Aorta (tissue), 5 donors: Measurements from ENCODE around the gene ZC3H8. TPM values are rescaled to one million over a fixed set of nuclear protein-coding genes. Genes with fewer than 3 reads are reported as not detected.

ENCODE experiments used
- ATAC-seq: fragments of 200-7000 bp; cut with Tn5 transposase; one replicate; pipeline ENCODE4 v1.9.1; 2022; ENCODE audit warnings: moderate library complexity; ENCODE audit not compliant: low FRiP score
- DNase-seq, 2 donors: peaks; one replicate each; pipeline ENCODE4 v3.0.0-alpha.2; 2020
- H3K27ac ChIP-seq, 2 donors: one replicate each; pipeline ENCODE4 v1.5.1; 2013; ENCODE audit warnings: low read length in 2 of 2, mild to moderate bottlenecking in 2 of 2, moderate library complexity in 2 of 2, control low read depth in 1 of 2, inconsistent platforms in 1 of 2, low read depth in 1 of 2
- H3K27me3 ChIP-seq, 2 donors: one replicate each; pipeline ENCODE4 v1.6.1; 2013; ENCODE audit warnings: control low read depth in 1 of 2, low read length in 1 of 2, mild to moderate bottlenecking in 1 of 2, moderate library complexity in 1 of 2; ENCODE audit not compliant: insufficient read depth in 2 of 2, control insufficient read depth in 1 of 2
- H3K36me3 ChIP-seq, 2 donors: one replicate each; pipeline ENCODE4 v1.6.1; 2013; ENCODE audit warnings: control low read depth in 1 of 2, low read length in 1 of 2, mild to moderate bottlenecking in 1 of 2; ENCODE audit not compliant: insufficient read depth in 2 of 2, control insufficient read depth in 1 of 2
- H3K4me1 ChIP-seq, 2 donors: one replicate each; pipeline ENCODE4 v1.6.1; 2013; ENCODE audit warnings: low read length in 2 of 2, control low read depth in 1 of 2, mild to moderate bottlenecking in 1 of 2, moderate library complexity in 1 of 2; ENCODE audit not compliant: insufficient read depth in 2 of 2, control insufficient read depth in 1 of 2
- H3K4me3 ChIP-seq, 2 donors: one replicate each; pipeline ENCODE4 v1.5.1; 2013; ENCODE audit warnings: low read length in 2 of 2, control low read depth in 1 of 2, mild to moderate bottlenecking in 1 of 2
- H3K9me3 ChIP-seq: one replicate; pipeline ENCODE4 v1.6.1; 2013; ENCODE audit warnings: mild to moderate bottlenecking, low read length; ENCODE audit not compliant: control insufficient read depth
- WGBS, 2 donors: extraction: QIAGEN DNeasy Blood & Tissue Kit; methylation state at CpG; one replicate each; pipeline ENCODE4 v1.1.7; 2013; 5-methylcytosine and 5-hydroxymethylcytosine counted together
- intact Hi-C, 2 donors: fragments of 100-400 bp; cut with DNase I; formaldehyde crosslinking; loops; one replicate each; pipeline versions ENCODE4 v1.14.2 to v1.15.0; 2022
- polyA plus RNA-seq, 2 donors: library from polyadenylated mRNA; stranded (reverse); fragments of 200-250 nt; gene quantifications; one replicate each; pipeline ENCODE4 v1.2.3, GENCODE V29; 2013
- total RNA-seq, 2 donors: library from RNA; stranded (reverse); fragmentation: NEBNext Ultra II Directional; extraction: Animal tissue kit (Norgen Biotek cat#: 25700); gene quantifications; one replicate each; pipeline ENCODE4 v1.2.1, GENCODE V29; 2021
- donor health status: healthy with polysubstance abuse.
- donor health status: Bipolar disorder and iron deficiency.
- donor health status: DM: no; HTN: no; CAD: no.
- donor health status: DM: no; HTN: no; CAD: no.
- donor health status: DM: yes; HTN: yes; CAD: no.

ZC3H8 gene
- total and polyA plus RNA-seq, 4 donors: 4.6 to 10.6 (median 6.8) TPM

- intact Hi-C loops: no loop called here
- H3K4me3 ChIP-seq: no peak overlapping the region
- ATAC-seq (no peak), DNase-seq (no peak)
- no peaks in the 10 kb centered on the region for H3K27me3 ChIP-seq
- 83 to 84% methylated on average over 3 of the region's 3 CpGs for WGBS, 2 donors
- no peaks in the 10 kb centered on the region for H3K9me3 ChIP-seq
- peaks cover 2 to 4% of the 10 kb centered on the region in 2 donors for H3K36me3 ChIP-seq
- H3K27ac ChIP-seq: no peak overlapping the region
- H3K4me1 ChIP-seq: no peaks in the 10 kb centered on the region
These were observed 3.6 kb downstream of the ZC3H8 start for GRCh38 chr2:112251271-112251670.

GRCh38 chr2:112244854-112245253 is 10.0 kb downstream of the ZC3H8 start:
- no peak for DNase-seq
- WGBS, 2 donors: 94 to 97% methylated on average over 1 of the region's 1 CpG
- ATAC-seq: no peak
- H3K27ac ChIP-seq: no peak overlapping the region
- no peak overlapping the region for H3K4me3 ChIP-seq
- peaks cover 2 to 4% of the 10 kb centered on the region in 2 donors for H3K36me3 ChIP-seq
- intact Hi-C loops: loop anchor here in 1 of 2 donors (10.0 kb wide), 1 partner anchor 120 kb away; no protein-coding TSS in a partner anchor
- H3K4me1 ChIP-seq: no peaks in the 10 kb centered on the region
- no peaks in the 10 kb centered on the region for H3K27me3 ChIP-seq
- H3K9me3 ChIP-seq: no peaks in the 10 kb centered on the region

GRCh38 chr2:112243233-112243632 is 11.6 kb downstream of the ZC3H8 start:
- intact Hi-C loops: loop anchor here in 1 of 2 donors (10.0 kb wide), 1 partner anchor 118 kb away; no protein-coding TSS in a partner anchor
- H3K27me3 ChIP-seq: no peaks in the 10 kb centered on the region
- 95 to 98% methylated on average over 4 of the region's 4 CpGs for WGBS, 2 donors

GRCh38 chr2:112242384-112242783 is 12.5 kb downstream of the ZC3H8 start:
- DNase-seq (no peak), ATAC-seq (no peak)
- WGBS, 2 donors: 67 to 82% methylated on average over 3 of the region's 3 CpGs
- H3K4me3 ChIP-seq: no peak overlapping the region
- no peaks in the 10 kb centered on the region for H3K4me1 ChIP-seq
- H3K27me3 ChIP-seq: no peaks in the 10 kb centered on the region
- H3K9me3 ChIP-seq: no peaks in the 10 kb centered on the region
- intact Hi-C loops: loop anchor here in 1 of 2 donors (10.0 kb wide), 1 partner anchor 118 kb away; no protein-coding TSS in a partner anchor
- H3K27ac ChIP-seq: no peak overlapping the region
- H3K36me3 ChIP-seq: peaks cover under 1 to 2% of the 10 kb centered on the region in 2 donors

More at GRCh38 chr2:112243233-112243632, 11.6 kb downstream of the ZC3H8 start:
- no peak for ATAC-seq
- no peak for DNase-seq
- no peak overlapping the region for H3K4me3 ChIP-seq
- H3K27ac ChIP-seq: no peak overlapping the region
- no peaks in the 10 kb centered on the region for H3K4me1 ChIP-seq
- H3K36me3 ChIP-seq: peaks cover 2 to 4% of the 10 kb centered on the region in 2 donors
- no peaks in the 10 kb centered on the region for H3K9me3 ChIP-seq

GRCh38 chr2:112239862-112240261 is 15.0 kb downstream of the ZC3H8 start:
- Histone ChIP-seq H3K4me1 (no peaks in the 10 kb centered on the region), H3K27me3 (no peaks in the 10 kb centered on the region), H3K9me3 (no peaks in the 10 kb centered on the region), H3K4me3 (no peak overlapping the region), H3K36me3 (no peaks in the 10 kb centered on the region), H3K27ac (no peak overlapping the region)
- ATAC-seq (no peak), DNase-seq (no peak)
- 95 to 96% methylated on average over 1 of the region's 1 CpG for WGBS, 2 donors
- intact Hi-C loops: loop anchor here in 1 of 2 donors (10.0 kb wide), 1 partner anchor 115 kb away; no protein-coding TSS in a partner anchor

GRCh38 chr2:112230371-112230770 is 24.5 kb downstream of the ZC3H8 start:
- H3K4me1 ChIP-seq: no peaks in the 10 kb centered on the region
- DNase-seq (no peak), ATAC-seq (no peak)
- no peaks in the 10 kb centered on the region for H3K36me3 ChIP-seq
- H3K27ac ChIP-seq: no peak overlapping the region
- no peak overlapping the region for H3K4me3 ChIP-seq
- intact Hi-C loops: no loop called here
- 96 to 97% methylated on average over 3 of the region's 3 CpGs for WGBS, 2 donors
- no peaks in the 10 kb centered on the region for H3K9me3 ChIP-seq
- H3K27me3 ChIP-seq: no peaks in the 10 kb centered on the region

- Histone ChIP-seq H3K27ac (no peak overlapping the region), H3K27me3 (no peaks in the 10 kb centered on the region), H3K4me1 (no peaks in the 10 kb centered on the region), H3K4me3 (no peak overlapping the region), H3K36me3 (no peaks in the 10 kb centered on the region), H3K9me3 (no peaks in the 10 kb centered on the region)
- no peak for DNase-seq
- no peak for ATAC-seq
- intact Hi-C loops: no loop called here
These were observed 25.5 kb downstream of the ZC3H8 start for GRCh38 chr2:112229348-112229747.

GRCh38 chr2:112220831-112221230 is 34.0 kb downstream of the ZC3H8 start:
- WGBS, 2 donors: 95 to 97% methylated on average over 3 of the region's 3 CpGs
- H3K9me3 ChIP-seq: no peaks in the 10 kb centered on the region
- DNase-seq: no peak
- intact Hi-C loops: no loop called here
- no peaks in the 10 kb centered on the region for H3K27me3 ChIP-seq
- no peaks in the 10 kb centered on the region for H3K36me3 ChIP-seq
- no peaks in the 10 kb centered on the region for H3K4me1 ChIP-seq
- H3K27ac ChIP-seq: no peak overlapping the region
- no peak overlapping the region for H3K4me3 ChIP-seq
- ATAC-seq: no peak

- ATAC-seq (no peak), DNase-seq (no peak)
- no peak overlapping the region for H3K4me3 ChIP-seq
- 96 to 99% methylated on average over 3 of the region's 3 CpGs for WGBS, 2 donors
- no peak overlapping the region for H3K27ac ChIP-seq
- no peaks in the 10 kb centered on the region for H3K9me3 ChIP-seq
- no peaks in the 10 kb centered on the region for H3K27me3 ChIP-seq
- H3K4me1 ChIP-seq: no peaks in the 10 kb centered on the region
- intact Hi-C loops: no loop called here
- no peaks in the 10 kb centered on the region for H3K36me3 ChIP-seq
These were observed 34.7 kb downstream of the ZC3H8 start for GRCh38 chr2:112220186-112220585.
